Omental fat pad (tissue), 4 donors: ENCODE measurements around the gene RBFOX2. TPM values are rescaled to one million over a fixed set of nuclear protein-coding genes. Genes with fewer than 3 reads are reported as not detected.

Experiments
- ATAC-seq: fragments of 150-250 bp; one replicate; pipeline ENCODE4 v1.9.1; 2016; ENCODE audit warnings: mild to moderate bottlenecking, moderate library complexity; ENCODE audit not compliant: low FRiP score
- DNase-seq: peaks from one replicate; pipeline ENCODE4 v3.0.0-alpha.2; 2019; ENCODE audit warnings: low spot score
- total RNA-seq, 4 donors: library from RNA; depleted of rRNA; stranded (reverse); fragments of >200 nt; gene quantifications; one replicate each; pipeline ENCODE4 v1.1.0, GENCODE V29; 2016
- TF ChIP-seq, protein P1 (sequence below), 3 donors: fragments of 450-650 bp; IDR thresholded peaks; one replicate each; pipeline ENCODE4 v1.5.1; 2016 to 2017; ENCODE audit warnings: antibody characterized with exemption in 3 of 3, mild to moderate bottlenecking in 3 of 3, moderate library complexity in 2 of 3

RBFOX2 gene
- total RNA-seq, 4 donors from 2014 or later = 41.2 to 80.7 (median 60.1) TPM

DNA sequence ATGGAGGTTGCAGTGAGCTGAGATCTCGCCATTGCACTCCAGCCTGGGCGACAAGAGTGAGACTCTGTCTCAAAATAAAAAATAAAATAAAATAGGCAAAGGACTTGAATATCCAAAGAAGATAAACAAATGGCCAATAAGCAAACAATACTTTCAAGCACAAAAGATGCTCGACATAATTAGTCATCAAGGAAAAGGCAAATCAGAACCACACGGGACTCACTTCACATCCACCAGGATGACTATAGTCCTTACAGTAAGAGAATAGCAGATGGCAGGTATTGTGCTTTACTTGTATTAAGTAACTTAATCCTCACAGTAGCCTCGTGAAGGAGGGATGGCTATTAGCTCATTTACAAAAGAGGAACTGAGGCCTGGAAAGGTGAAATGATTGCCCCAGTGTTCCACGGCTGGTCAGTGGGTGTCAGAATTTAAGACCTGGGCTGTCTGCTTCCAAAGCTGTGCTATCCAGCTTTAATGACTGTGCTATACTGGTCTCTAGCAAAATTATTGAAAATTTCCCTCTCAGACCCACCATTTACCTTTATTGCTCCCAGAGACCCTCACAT lies 40.2 kb upstream of the RBFOX2 start:
- no peak for DNase-seq
- no peak for ATAC-seq

DNA sequence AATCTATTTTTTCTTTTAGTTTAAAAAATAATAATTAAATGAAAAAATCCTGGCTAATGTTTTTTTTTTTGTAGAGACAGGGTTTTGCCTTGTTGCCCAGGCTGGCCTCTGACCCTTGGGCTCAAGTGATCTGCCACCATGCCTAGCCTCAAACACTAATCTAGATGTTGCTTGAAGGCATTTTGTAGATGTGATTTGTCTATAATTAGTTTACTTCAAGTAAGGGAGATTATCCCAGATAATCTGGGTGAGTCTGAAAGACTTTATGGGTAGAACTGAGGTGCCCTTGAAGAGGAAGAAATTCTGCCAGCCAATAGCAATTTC lies 38.6 kb upstream of the RBFOX2 start:
- TF ChIP-seq, protein P1, sequence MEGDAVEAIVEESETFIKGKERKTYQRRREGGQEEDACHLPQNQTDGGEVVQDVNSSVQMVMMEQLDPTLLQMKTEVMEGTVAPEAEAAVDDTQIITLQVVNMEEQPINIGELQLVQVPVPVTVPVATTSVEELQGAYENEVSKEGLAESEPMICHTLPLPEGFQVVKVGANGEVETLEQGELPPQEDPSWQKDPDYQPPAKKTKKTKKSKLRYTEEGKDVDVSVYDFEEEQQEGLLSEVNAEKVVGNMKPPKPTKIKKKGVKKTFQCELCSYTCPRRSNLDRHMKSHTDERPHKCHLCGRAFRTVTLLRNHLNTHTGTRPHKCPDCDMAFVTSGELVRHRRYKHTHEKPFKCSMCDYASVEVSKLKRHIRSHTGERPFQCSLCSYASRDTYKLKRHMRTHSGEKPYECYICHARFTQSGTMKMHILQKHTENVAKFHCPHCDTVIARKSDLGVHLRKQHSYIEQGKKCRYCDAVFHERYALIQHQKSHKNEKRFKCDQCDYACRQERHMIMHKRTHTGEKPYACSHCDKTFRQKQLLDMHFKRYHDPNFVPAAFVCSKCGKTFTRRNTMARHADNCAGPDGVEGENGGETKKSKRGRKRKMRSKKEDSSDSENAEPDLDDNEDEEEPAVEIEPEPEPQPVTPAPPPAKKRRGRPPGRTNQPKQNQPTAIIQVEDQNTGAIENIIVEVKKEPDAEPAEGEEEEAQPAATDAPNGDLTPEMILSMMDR (IDR thresholded peaks at IDR 0.05) = no peak
- DNase-seq (no peak), ATAC-seq (no peak)

More for the DNA sequence above, 40.2 kb upstream of the RBFOX2 start:
- TF ChIP-seq, protein P1 (IDR thresholded peaks at IDR 0.05) = no peak

GRCh38 chr22:36065775-36066544 lies 37.3 kb upstream of the RBFOX2 start:
- DNase-seq = peak; percentile 80
- peak; percentile 95 for ATAC-seq
- TF ChIP-seq, protein P1 (IDR thresholded peaks at IDR 0.05) = peak in 2 of 3 donors; percentile 86 to 99

DNA sequence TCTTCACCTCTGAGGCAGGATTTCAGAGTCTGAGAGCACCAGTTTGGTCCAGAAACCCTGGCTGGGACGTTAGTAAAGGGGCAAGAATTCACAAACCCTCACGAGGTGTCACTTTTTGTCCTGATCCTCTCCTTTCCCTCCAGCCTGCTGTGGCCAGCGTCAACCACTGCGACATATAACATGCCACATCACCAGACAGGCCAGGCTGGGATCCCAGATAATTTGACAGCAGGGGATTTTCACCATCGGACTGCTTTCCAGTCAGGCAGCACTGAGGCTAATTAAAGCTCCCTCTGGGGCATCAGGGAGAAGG lies 36.8 kb upstream of the RBFOX2 start:
- DNase-seq (no peak), ATAC-seq (no peak)
- TF ChIP-seq, protein P1 (IDR thresholded peaks at IDR 0.05) = no peak

- TF ChIP-seq, protein P1 (IDR thresholded peaks at IDR 0.05) = no peak
- ATAC-seq = no peak
Observed at GRCh38 chr22:36064358-36064757, 35.7 kb upstream of the RBFOX2 start.

GRCh38 chr22:36056980-36057379 lies 28.4 kb upstream of the RBFOX2 start:
- DNase-seq = no peak
- TF ChIP-seq, protein P1 (IDR thresholded peaks at IDR 0.05) = no peak
- ATAC-seq = no peak

More at GRCh38 chr22:36064358-36064757, 35.7 kb upstream of the RBFOX2 start:
- no peak for DNase-seq
